ENCODE data around the gene KLHL30. TPM values are rescaled to one million over a fixed set of nuclear protein-coding genes. Genes with fewer than 3 reads are reported as not detected.

Gene KLHL30
- total and polyA plus RNA-seq, 8 donors = 0.06 to 1.0 (median 0.15) TPM

GRCh38 chr2:238174291-238174690 is 35.8 kb downstream of the KLHL30 start:
- TF ChIP-seq, protein P1, sequence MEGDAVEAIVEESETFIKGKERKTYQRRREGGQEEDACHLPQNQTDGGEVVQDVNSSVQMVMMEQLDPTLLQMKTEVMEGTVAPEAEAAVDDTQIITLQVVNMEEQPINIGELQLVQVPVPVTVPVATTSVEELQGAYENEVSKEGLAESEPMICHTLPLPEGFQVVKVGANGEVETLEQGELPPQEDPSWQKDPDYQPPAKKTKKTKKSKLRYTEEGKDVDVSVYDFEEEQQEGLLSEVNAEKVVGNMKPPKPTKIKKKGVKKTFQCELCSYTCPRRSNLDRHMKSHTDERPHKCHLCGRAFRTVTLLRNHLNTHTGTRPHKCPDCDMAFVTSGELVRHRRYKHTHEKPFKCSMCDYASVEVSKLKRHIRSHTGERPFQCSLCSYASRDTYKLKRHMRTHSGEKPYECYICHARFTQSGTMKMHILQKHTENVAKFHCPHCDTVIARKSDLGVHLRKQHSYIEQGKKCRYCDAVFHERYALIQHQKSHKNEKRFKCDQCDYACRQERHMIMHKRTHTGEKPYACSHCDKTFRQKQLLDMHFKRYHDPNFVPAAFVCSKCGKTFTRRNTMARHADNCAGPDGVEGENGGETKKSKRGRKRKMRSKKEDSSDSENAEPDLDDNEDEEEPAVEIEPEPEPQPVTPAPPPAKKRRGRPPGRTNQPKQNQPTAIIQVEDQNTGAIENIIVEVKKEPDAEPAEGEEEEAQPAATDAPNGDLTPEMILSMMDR (IDR thresholded peaks at IDR 0.05) = no peak
- no peaks in the 10 kb centered on the region for H3K27me3 ChIP-seq
- ATAC-seq (no peak), DNase-seq (no peak)
- H3K36me3 ChIP-seq = peaks cover 0 to 96% of the 10 kb centered on the region in 2 donors
- H3K4me3 ChIP-seq = no peak overlapping the region
- no peak overlapping the region for H3K27ac ChIP-seq
- no peaks in the 10 kb centered on the region for H3K9me3 ChIP-seq
- H3K4me1 ChIP-seq = peaks cover 0 to 10% of the 10 kb centered on the region in 2 donors
- intact Hi-C loops (cut with DNase I) = no loop called here

GRCh38 chr2:238174701-238175100 is 36.2 kb downstream of the KLHL30 start:
- DNase-seq (no peak), ATAC-seq (peak; percentile 77)
- intact Hi-C loops (cut with DNase I) = no loop called here
- no peak overlapping the region for H3K27ac ChIP-seq
- no peak overlapping the region for H3K4me3 ChIP-seq
- TF ChIP-seq, protein P1 (IDR thresholded peaks at IDR 0.05) = no peak
- H3K27me3 ChIP-seq = no peaks in the 10 kb centered on the region
- peaks cover 0 to 10% of the 10 kb centered on the region in 2 donors for H3K4me1 ChIP-seq
- H3K36me3 ChIP-seq = peaks cover 0 to 96% of the 10 kb centered on the region in 2 donors
- no peaks in the 10 kb centered on the region for H3K9me3 ChIP-seq

- H3K9me3 ChIP-seq = no peaks in the 10 kb centered on the region
- ATAC-seq (no peak), DNase-seq (peak in 1 of 4 donors; percentile 40)
- TF ChIP-seq, protein P1 (IDR thresholded peaks at IDR 0.05) = no peak
- no peak overlapping the region for H3K4me3 ChIP-seq
- peaks cover 8 to 96% of the 10 kb centered on the region in 2 donors for H3K36me3 ChIP-seq
- H3K4me1 ChIP-seq = no peaks in the 10 kb centered on the region
- intact Hi-C loops (cut with DNase I) = no loop called here
- no peaks in the 10 kb centered on the region for H3K27me3 ChIP-seq
- H3K27ac ChIP-seq = no peak overlapping the region
Measured at GRCh38 chr2:238176613-238177012, 38.1 kb downstream of the KLHL30 start.

GRCh38 chr2:238180554-238180953 is 42.1 kb downstream of the KLHL30 start:
- ATAC-seq = no peak
- no peaks in the 10 kb centered on the region for H3K4me1 ChIP-seq
- H3K36me3 ChIP-seq = peaks cover 15 to 96% of the 10 kb centered on the region in 2 donors
- DNase-seq = no peak
- H3K9me3 ChIP-seq = no peaks in the 10 kb centered on the region
- H3K27ac ChIP-seq = no peak overlapping the region
- TF ChIP-seq, protein P1 (IDR thresholded peaks at IDR 0.05) = no peak
- no peaks in the 10 kb centered on the region for H3K27me3 ChIP-seq
- H3K4me3 ChIP-seq = no peak overlapping the region
- intact Hi-C loops (cut with DNase I) = no loop called here

- DNase-seq (no peak), ATAC-seq (no peak)
- H3K36me3 ChIP-seq = peaks cover 18 to 100% of the 10 kb centered on the region in 2 donors
- no peaks in the 10 kb centered on the region for H3K27me3 ChIP-seq
- H3K9me3 ChIP-seq = no peaks in the 10 kb centered on the region
- intact Hi-C loops (cut with DNase I) = no loop called here
- H3K4me1 ChIP-seq = no peaks in the 10 kb centered on the region
- H3K4me3 ChIP-seq = no peak overlapping the region
- H3K27ac ChIP-seq = no peak overlapping the region
- TF ChIP-seq, protein P1 (IDR thresholded peaks at IDR 0.05) = no peak
Measured at GRCh38 chr2:238182362-238182761, 43.9 kb downstream of the KLHL30 start.

Data from left lung (tissue), 10 donors.